Measurements from ENCODE around the gene TAT.
"Not testable (repeated sequence)": the region's sequence is repeated elsewhere in the genome, so short reads cannot be mapped to it uniquely, and the experiment has no call there.

Gene TAT

GRCh38 chr16:71584543-71585317 is 7.8 kb upstream of the TAT start:
- DNase-seq (ENCODE audit: low read depth in 3 of 3), result no peak

- not testable (repeated sequence) for DNase-seq (ENCODE audit: low read depth in 3 of 3)
Observed at GRCh38 chr16:71582553-71582848, 5.6 kb upstream of the TAT start.

- no peak for DNase-seq (ENCODE audit: low read depth in 3 of 3)
Observed at GRCh38 chr16:71574702-71575101, 2.2 kb downstream of the TAT start.

- DNase-seq (ENCODE audit: low read depth in 3 of 3), result no peak
Observed at GRCh38 chr16:71573387-71574094, 3.4 kb downstream of the TAT start.

GRCh38 chr16:71572497-71573116 is 4.3 kb downstream of the TAT start:
- DNase-seq (ENCODE audit: low read depth in 3 of 3), result no peak

- DNase-seq (ENCODE audit: low read depth in 3 of 3), result no peak
Observed at GRCh38 chr16:71570144-71570543, 6.7 kb downstream of the TAT start.

GRCh38 chr16:71569621-71570020 is 7.3 kb downstream of the TAT start:
- no peak for DNase-seq (ENCODE audit: low read depth in 3 of 3)

- no peak for DNase-seq (ENCODE audit: low read depth in 3 of 3)
Observed at GRCh38 chr16:71568551-71568950, 8.3 kb downstream of the TAT start.

GRCh38 chr16:71567931-71568330 is 9.0 kb downstream of the TAT start:
- no peak for DNase-seq (ENCODE audit: low read depth in 3 of 3)

- no peak for DNase-seq (ENCODE audit: low read depth in 3 of 3)
Observed at GRCh38 chr16:71565812-71566700, 10.8 kb downstream of the TAT start.

- DNase-seq (ENCODE audit: low read depth in 3 of 3), result no peak
Observed at GRCh38 chr16:71564335-71564967, 12.4 kb downstream of the TAT start.

GRCh38 chr16:71562552-71562951 is 14.3 kb downstream of the TAT start:
- DNase-seq (ENCODE audit: low read depth in 3 of 3), result no peak

- DNase-seq (ENCODE audit: low read depth in 3 of 3), result not testable (repeated sequence)
Observed at GRCh38 chr16:71561886-71562285, 15.0 kb downstream of the TAT start.

- no peak for DNase-seq (ENCODE audit: low read depth in 3 of 3)
Observed at GRCh38 chr16:71559855-71560254, 17.0 kb downstream of the TAT start.

GRCh38 chr16:71557954-71558582 is 18.8 kb downstream of the TAT start:
- no peak for DNase-seq (ENCODE audit: low read depth in 3 of 3)

- DNase-seq (ENCODE audit: low read depth in 3 of 3), result no peak
Observed at GRCh38 chr16:71557299-71557698, 19.6 kb downstream of the TAT start.

GRCh38 chr16:71555230-71555891 is 21.5 kb downstream of the TAT start:
- DNase-seq (ENCODE audit: low read depth in 3 of 3), result no peak

- no peak for DNase-seq (ENCODE audit: low read depth in 3 of 3)
Observed at GRCh38 chr16:71552698-71553503, 24.0 kb downstream of the TAT start.

- no peak for DNase-seq (ENCODE audit: low read depth in 3 of 3)
Observed at GRCh38 chr16:71547168-71547567, 29.7 kb downstream of the TAT start.

- DNase-seq (ENCODE audit: low read depth in 3 of 3), result peak; percentile 12 to 61 (median 26)
Observed at GRCh38 chr16:71542377-71542776, 34.5 kb downstream of the TAT start.

Data from stimulated activated CD4-positive, alpha-beta T cell treated with anti-CD3 and anti-CD28 coated beads, TNF-alpha, amount 100 ng/mL, for 24 hours (primary cell).